K562 (cell line): Measurements from ENCODE around the gene TECPR2. TPM values are rescaled to one million over a fixed set of nuclear protein-coding genes. Genes with fewer than 3 reads are reported as not detected.
A peak's percentile ranks its signal among the peaks of the same experiment; 100 is the strongest.

Experiments
- ATF1 ChIP-seq, 2 experiments: fragments of 450-650 bp in 1 of 2; IDR thresholded peaks; 2 replicates each; pipeline ENCODE4 v1.6.1; 2016; ENCODE audit warnings: missing compliant biosample characterization in 1 of 2, missing genetic modification characterization in 1 of 2
- CCNT2 ChIP-seq: IDR thresholded peaks from 2 replicates; pipeline ENCODE4 v1.6.1; 2011; ENCODE audit warnings: borderline replicate concordance, low read depth, mild to moderate bottlenecking, moderate library complexity, mixed read lengths, low read length; ENCODE audit not compliant: insufficient read length; ENCODE audit errors: extremely low read depth
- GTF2A2 ChIP-seq: IDR thresholded peaks from 2 replicates; pipeline ENCODE4 v1.6.1; 2016; ENCODE audit warnings: mild to moderate bottlenecking, missing genetic modification characterization, missing compliant biosample characterization
- KDM4B ChIP-seq, 2 experiments: fragments of 450-650 bp in 1 of 2; sonication (generic) in 1 of 2; IDR thresholded peaks; 2 replicates each; pipeline ENCODE4 v1.6.1; 2016 to 2017; ENCODE audit warnings: borderline replicate concordance in 2 of 2, antibody characterized with exemption in 1 of 2, low read depth in 1 of 2, mild to moderate bottlenecking in 1 of 2
- MAZ ChIP-seq, 2 experiments: fragments of 450-650 bp in 1 of 2; sonication (generic) in 1 of 2; formaldehyde crosslinking; IDR thresholded peaks in 1 of 2; conservative IDR thresholded peaks in 1 of 2; 2 replicates each; pipeline versions ENCODE4 v1.4.0 to v1.5.0; 2020; ENCODE audit warnings: mild to moderate bottlenecking in 1 of 2, missing genetic modification reagents in 1 of 2
- NFE2L1 ChIP-seq: fragments of 450-650 bp; IDR thresholded peaks from 2 replicates; pipeline ENCODE4 v1.6.1; 2016; ENCODE audit warnings: missing genetic modification characterization, low read depth, mild to moderate bottlenecking, missing compliant biosample characterization, moderate library complexity, borderline replicate concordance
- RBM14 ChIP-seq: fragments of 200-400 bp; formaldehyde crosslinking; IDR thresholded peaks from 2 replicates; pipeline ENCODE4 v1.6.1; 2018; ENCODE audit warnings: low read depth, mild to moderate bottlenecking, low read length, moderate library complexity, borderline replicate concordance; ENCODE audit not compliant: insufficient read depth
- SAP30 ChIP-seq: fragments of 200-600 bp; sonication (generic); IDR thresholded peaks from 2 replicates; pipeline ENCODE4 v1.6.1; 2012; ENCODE audit warnings: borderline replicate concordance, low read depth, mild to moderate bottlenecking, moderate library complexity, low read length, control low read depth, inconsistent platforms; ENCODE audit not compliant: insufficient read depth, poor library complexity, severe bottlenecking
- SMAD2 ChIP-seq: fragments of 150-350 bp; IDR thresholded peaks from 2 replicates; pipeline ENCODE4 v1.6.1; 2014; ENCODE audit warnings: low read depth, mild to moderate bottlenecking, low read length
- SMC3 ChIP-seq: conservative IDR thresholded peaks from 2 replicates; pipeline ENCODE4 v1.6.1; 2011; ENCODE audit warnings: low read depth, low read length, improper control_type of control experiment; ENCODE audit not compliant: insufficient read depth
- SNAPC5 ChIP-seq: fragments of 250-450 bp; sonication (Bioruptor Pico); IDR thresholded peaks from 2 replicates; pipeline ENCODE4 v1.8.0; 2021; ENCODE audit warnings: moderate library complexity, mild to moderate bottlenecking, inconsistent platforms
- TOE1 ChIP-seq, 2 experiments: fragments of 450-650 bp in 1 of 2; sonication (generic) in 1 of 2; formaldehyde crosslinking in 1 of 2; IDR thresholded peaks; 2 replicates each; pipeline versions ENCODE4 v1.7.1 to v1.8.0; 2016 to 2022; ENCODE audit warnings: borderline replicate concordance in 2 of 2, mild to moderate bottlenecking in 2 of 2, antibody characterized with exemption in 1 of 2, inconsistent platforms in 1 of 2, low read depth in 1 of 2, missing genetic modification reagents in 1 of 2, moderate library complexity in 1 of 2
- ZNF124 ChIP-seq: sonication (generic); formaldehyde crosslinking; IDR thresholded peaks from 2 replicates; pipeline ENCODE4 v1.8.1; 2022; ENCODE audit warnings: missing genetic modification reagents
- ZNF3 ChIP-seq: fragments of 250-450 bp; sonication (Bioruptor Pico); IDR thresholded peaks from 2 replicates; pipeline ENCODE4 v1.5.0; 2021; ENCODE audit warnings: mild to moderate bottlenecking, moderate library complexity
- ZNF586 ChIP-seq: fragments of 450-650 bp; formaldehyde crosslinking; conservative IDR thresholded peaks from 2 replicates; pipeline ENCODE4 v1.4.0; 2020; ENCODE audit warnings: mild to moderate bottlenecking, moderate library complexity
- polyA plus RNA-seq, 8 experiments: library from polyadenylated mRNA; depleted of rRNA in 4 of 8; stranded (reverse) in 5 of 8; unstranded in 3 of 8; fragments of >200 nt; fragmentation: Nextera tagmentation in 2 of 8; fragmentation: Illumina TruSeq in 1 of 8; extraction: Ambion mirVana in 2 of 8; extraction: Trizol in 1 of 8; gene quantifications; 2 replicates each; pipeline versions ENCODE4 v1.2.1 to v1.2.3, GENCODE V29; 2011 to 2014; ENCODE audit warnings: inconsistent platforms in 1 of 8, missing spikeins in 1 of 8
- total RNA-seq, 7 experiments: library from RNA; depleted of rRNA in 6 of 7; stranded (reverse); fragments of >200 nt in 6 of 7; fragmentation: Illumina TruSeq in 2 of 7; extraction: Trizol in 2 of 7; gene quantifications; 2 replicates each; pipeline versions ENCODE4 v1.2.1 to v1.2.3, GENCODE V29; 2011 to 2021; ENCODE audit warnings: low replicate concordance in 1 of 7
- TF ChIP-seq, protein P1 (sequence below): sonication (generic); formaldehyde crosslinking; IDR thresholded peaks from 2 replicates; pipeline ENCODE4 v1.8.1; 2023; ENCODE audit warnings: mild to moderate bottlenecking, missing genetic modification reagents
- TF ChIP-seq, protein P2 (sequence below), 2 experiments: fragments of 450-650 bp in 1 of 2; sonication (generic) in 1 of 2; formaldehyde crosslinking; conservative IDR thresholded peaks; 2 replicates each; pipeline versions ENCODE4 v1.4.0 to v1.8.1; 2020 to 2022; ENCODE audit warnings: mild to moderate bottlenecking in 1 of 2, missing genetic modification reagents in 1 of 2
- TF ChIP-seq, protein P3 (sequence below): fragments of 450-650 bp; IDR thresholded peaks from 2 replicates; pipeline ENCODE4 v1.6.1; 2018; ENCODE audit warnings: mild to moderate bottlenecking, low read depth; ENCODE audit not compliant: partially characterized antibody

Gene TECPR2
- total and polyA plus RNA-seq, 9 of the 15 experiments (the other 6 are each of a cell fraction or from before 2014, with no cell fraction given), result 0.04 to 3.0 (median 0.83) TPM

GRCh38 chr14:102516531-102517391 lies 154.0 kb downstream of the TECPR2 start (continued):
- TF ChIP-seq, protein P1, sequence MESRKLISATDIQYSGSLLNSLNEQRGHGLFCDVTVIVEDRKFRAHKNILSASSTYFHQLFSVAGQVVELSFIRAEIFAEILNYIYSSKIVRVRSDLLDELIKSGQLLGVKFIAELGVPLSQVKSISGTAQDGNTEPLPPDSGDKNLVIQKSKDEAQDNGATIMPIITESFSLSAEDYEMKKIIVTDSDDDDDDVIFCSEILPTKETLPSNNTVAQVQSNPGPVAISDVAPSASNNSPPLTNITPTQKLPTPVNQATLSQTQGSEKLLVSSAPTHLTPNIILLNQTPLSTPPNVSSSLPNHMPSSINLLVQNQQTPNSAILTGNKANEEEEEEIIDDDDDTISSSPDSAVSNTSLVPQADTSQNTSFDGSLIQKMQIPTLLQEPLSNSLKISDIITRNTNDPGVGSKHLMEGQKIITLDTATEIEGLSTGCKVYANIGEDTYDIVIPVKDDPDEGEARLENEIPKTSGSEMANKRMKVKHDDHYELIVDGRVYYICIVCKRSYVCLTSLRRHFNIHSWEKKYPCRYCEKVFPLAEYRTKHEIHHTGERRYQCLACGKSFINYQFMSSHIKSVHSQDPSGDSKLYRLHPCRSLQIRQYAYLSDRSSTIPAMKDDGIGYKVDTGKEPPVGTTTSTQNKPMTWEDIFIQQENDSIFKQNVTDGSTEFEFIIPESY (CRISPR knock-in tag), result no peak
- no peak for TF ChIP-seq NFE2L1 (tag)
- no peak for TF ChIP-seq GTF2A2 (tag)
- TF ChIP-seq ZNF586, result no peak
- TF ChIP-seq SMC3, result peak; percentile 77
- TF ChIP-seq SMAD2, result no peak
- no peak; the same call in 1 of the 2 replicates for TF ChIP-seq TOE1 (IDR thresholded peaks at IDR 0.05; ENCODE audit: borderline replicate concordance)
- no peak for TF ChIP-seq TOE1 (CRISPR knock-in tag; IDR thresholded peaks at IDR 0.05; ENCODE audit: borderline replicate concordance, low read depth)
- TF ChIP-seq ZNF3 (CRISPR knock-in tag), result no peak
- TF ChIP-seq ATF1 (CRISPR knock-in tag; IDR thresholded peaks at IDR 0.05), result no peak
- TF ChIP-seq ATF1 (tag; IDR thresholded peaks at IDR 0.05), result no peak
- 0 out of 2 replicates have a peak, but pooled peaks have one; percentile 44 for TF ChIP-seq RBM14
- TF ChIP-seq SAP30, result no peak
- TF ChIP-seq CCNT2, result peak; percentile 63
- TF ChIP-seq, protein P2, sequence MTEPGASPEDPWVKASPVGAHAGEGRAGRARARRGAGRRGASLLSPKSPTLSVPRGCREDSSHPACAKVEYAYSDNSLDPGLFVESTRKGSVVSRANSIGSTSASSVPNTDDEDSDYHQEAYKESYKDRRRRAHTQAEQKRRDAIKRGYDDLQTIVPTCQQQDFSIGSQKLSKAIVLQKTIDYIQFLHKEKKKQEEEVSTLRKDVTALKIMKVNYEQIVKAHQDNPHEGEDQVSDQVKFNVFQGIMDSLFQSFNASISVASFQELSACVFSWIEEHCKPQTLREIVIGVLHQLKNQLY (CRISPR knock-in tag; conservative IDR thresholded peaks at IDR 0.05), result no peak
- TF ChIP-seq SNAPC5, result no peak
- TF ChIP-seq, protein P3, sequence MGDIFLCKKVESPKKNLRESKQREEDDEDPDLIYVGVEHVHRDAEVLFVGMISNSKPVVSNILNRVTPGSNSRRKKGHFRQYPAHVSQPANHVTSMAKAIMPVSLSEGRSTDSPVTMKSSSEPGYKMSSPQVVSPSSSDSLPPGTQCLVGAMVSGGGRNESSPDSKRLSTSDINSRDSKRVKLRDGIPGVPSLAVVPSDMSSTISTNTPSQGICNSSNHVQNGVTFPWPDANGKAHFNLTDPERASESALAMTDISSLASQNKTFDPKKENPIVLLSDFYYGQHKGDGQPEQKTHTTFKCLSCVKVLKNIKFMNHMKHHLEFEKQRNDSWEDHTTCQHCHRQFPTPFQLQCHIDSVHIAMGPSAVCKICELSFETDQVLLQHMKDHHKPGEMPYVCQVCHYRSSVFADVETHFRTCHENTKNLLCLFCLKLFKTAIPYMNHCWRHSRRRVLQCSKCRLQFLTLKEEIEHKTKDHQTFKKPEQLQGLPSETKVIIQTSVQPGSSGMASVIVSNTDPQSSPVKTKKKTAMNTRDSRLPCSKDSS, result no peak
- TF ChIP-seq ZNF124 (CRISPR knock-in tag), result no peak
- no peak for TF ChIP-seq KDM4B (IDR thresholded peaks at IDR 0.05; ENCODE audit: borderline replicate concordance in 2 of 2, low read depth in 1 of 2)
- peak; percentile 43 to 58; a peak in 3 of 4 replicates for TF ChIP-seq MAZ (CRISPR knock-in tag; conservative IDR thresholded peaks at IDR 0.05 in 1 of 2, IDR thresholded peaks at IDR 0.05 in 1 of 2)
